HG02885 (cell line): Measurements from ENCODE around the gene TRMT10A.

Experiments
- ATAC-seq: cut with Tn5 transposase; IDR thresholded peaks from one replicate; pipeline ENCODE4 v1.9.1; 2021; ENCODE audit warnings: mild to moderate bottlenecking; ENCODE audit not compliant: unreplicated experiment, poor library complexity

The TRMT10A gene

GRCh38 chr4:99563310-99564186, at the start of gene TRMT10A:
TRMT10A (minus strand) TSS chr4:99564039; CDS start chr4:99559338, 4,701 bp downstream.
- ATAC-seq: peak; percentile 95

GRCh38 chr4:99612704-99613103, 48.9 kb upstream of the TRMT10A start:
- no peak for ATAC-seq

GRCh38 chr4:99612281-99612680, 48.4 kb upstream of the TRMT10A start:
- no peak for ATAC-seq

DNA sequence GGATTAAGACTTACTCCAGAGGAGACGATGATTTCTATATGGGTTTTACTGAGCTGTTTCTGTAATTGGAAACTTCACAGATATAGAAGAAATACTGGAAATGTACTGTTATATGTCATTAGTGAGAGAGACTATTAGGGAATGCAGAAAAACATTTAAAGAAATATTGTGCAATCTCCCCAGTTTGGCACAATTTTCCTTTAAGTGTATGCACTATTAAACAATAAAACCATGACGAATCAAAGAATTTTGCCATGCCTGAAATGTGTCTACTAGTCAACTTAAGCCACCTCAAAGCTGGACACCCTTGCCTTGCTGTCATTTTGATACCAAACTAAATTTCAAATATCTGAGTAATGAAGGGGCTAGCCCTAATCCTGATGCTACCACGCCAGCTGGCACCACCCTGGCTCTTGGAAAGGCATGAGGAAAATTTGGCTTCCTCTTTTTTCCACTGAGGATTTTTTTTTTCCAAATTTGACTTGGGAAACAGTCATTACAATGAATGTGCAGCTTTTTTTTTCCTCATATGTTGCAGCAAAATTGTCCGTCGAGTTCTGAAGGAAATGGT, 46.9 kb upstream of the TRMT10A start:
- no peak for ATAC-seq

- no peak for ATAC-seq
Observed at GRCh38 chr4:99608417-99608816, 44.6 kb upstream of the TRMT10A start.

DNA sequence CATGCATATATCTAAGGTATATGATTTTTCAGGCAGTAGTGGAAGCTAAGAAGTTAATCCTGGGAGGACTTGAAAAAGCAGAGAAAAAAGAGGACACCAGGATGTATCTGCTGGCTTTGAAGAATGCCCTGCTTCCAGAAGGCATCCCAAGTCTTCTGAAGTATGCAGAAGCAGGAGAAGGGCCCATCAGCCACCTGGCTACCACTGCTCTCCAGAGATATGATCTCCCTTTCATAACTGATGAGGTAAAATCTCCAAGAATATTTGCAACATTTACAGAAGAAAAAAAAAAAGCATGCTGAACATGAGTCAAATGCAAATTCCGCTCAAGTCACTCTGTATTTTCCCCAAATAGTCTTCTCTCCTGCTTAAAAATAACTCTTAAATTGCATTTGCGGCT, 42.9 kb upstream of the TRMT10A start:
- no peak for ATAC-seq

GRCh38 chr4:99594818-99595217, 31.0 kb upstream of the TRMT10A start:
- no peak for ATAC-seq

DNA sequence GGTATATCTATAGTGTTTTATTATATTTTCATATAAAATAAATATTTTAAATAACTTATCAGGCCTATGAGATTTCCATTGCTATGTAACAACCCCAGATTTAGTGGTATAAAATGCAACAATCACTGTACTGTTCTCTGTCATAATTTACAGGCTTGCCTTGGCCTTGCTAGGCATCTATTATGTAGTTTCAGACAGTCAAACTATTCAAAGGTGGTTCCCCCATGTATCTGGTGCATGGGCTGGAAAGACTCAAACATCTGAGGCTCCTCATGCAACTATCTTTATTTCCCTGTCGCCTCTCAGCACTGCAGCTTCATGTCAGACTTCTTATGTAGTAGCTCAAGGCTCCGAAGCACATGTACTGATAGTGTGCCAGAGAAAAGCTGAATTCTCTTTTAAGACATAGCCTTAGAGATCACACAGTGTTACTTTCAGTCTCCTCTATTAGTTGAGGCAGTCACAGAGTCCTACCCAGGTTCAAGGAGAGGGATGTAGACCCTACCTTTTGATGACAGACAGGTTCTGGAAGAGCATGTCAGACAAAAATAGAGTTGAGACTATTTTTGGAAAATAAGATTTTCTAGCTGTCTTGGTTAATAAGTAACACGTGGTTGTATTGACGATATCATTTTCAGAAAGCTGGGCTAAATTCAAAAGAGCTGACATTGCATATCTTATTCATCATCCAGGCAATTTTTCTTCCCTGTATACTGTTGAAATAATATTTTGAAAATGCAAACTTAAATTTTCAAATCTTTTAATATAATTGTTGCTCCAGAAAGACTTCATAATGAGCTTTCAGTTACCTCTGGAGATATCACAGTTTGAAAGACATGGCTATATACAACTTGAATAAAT, 30.2 kb upstream of the TRMT10A start:
- no peak for ATAC-seq

DNA sequence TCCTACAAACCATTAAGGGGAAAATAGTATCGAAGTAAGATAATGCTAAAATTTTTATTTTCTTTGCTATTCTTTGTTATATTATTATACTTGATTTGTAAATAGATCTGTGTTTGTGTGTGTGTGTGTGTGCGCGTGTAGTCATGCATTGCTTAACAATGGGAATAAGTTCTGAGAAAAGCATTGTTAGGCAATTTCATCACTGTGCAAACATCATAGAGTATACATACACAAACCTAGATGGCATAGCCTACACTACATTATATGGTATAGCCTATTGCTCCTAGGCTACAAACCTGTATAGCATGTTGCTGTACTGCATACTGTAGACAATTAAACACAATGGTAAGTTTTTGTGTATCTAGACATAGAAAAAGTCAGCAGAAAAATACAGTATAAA, 27.9 kb upstream of the TRMT10A start:
- ATAC-seq: no peak

GRCh38 chr4:99587803-99588202, 24.0 kb upstream of the TRMT10A start:
- ATAC-seq: no peak

GRCh38 chr4:99587309-99587708, 23.5 kb upstream of the TRMT10A start:
- no peak for ATAC-seq

GRCh38 chr4:99586797-99587196, 23.0 kb upstream of the TRMT10A start:
- no peak for ATAC-seq

DNA sequence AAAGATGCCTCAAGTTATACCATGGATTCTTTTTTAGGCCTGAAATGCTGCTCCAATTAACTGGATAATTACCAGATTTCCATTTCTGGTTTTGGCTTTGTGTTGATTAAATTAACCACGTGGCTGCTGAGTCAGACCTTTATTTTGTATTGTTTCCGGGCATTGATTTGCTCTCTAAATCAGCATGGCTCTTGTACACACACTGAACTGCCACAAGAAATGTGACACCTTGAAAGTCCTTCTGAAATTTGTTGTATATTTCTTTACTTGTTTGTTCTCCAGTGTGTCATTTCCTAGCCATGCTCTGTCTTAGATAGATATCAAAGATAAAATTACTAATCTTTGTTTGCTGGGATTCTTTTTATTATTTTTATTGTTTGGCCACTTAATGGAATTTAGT, 22.5 kb upstream of the TRMT10A start:
- no peak for ATAC-seq

DNA sequence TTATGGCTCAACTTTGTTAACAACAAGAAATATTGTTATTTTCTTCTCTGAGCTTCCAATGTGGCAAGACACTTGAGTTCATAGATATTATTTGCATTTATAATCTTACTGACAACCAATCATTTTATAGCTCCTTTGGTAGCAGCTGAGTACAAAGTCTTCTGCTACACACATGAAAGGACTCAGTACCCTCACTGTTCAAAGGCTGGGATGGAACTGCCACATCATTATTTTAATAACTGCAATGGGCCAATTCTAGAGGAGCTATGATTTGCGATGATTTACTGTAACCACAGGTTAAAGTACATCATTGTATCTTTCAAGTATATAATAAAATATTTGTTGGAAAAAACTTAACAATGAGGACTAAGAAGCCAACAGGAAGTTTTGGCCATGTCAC, 21.7 kb upstream of the TRMT10A start:
- no peak for ATAC-seq

DNA sequence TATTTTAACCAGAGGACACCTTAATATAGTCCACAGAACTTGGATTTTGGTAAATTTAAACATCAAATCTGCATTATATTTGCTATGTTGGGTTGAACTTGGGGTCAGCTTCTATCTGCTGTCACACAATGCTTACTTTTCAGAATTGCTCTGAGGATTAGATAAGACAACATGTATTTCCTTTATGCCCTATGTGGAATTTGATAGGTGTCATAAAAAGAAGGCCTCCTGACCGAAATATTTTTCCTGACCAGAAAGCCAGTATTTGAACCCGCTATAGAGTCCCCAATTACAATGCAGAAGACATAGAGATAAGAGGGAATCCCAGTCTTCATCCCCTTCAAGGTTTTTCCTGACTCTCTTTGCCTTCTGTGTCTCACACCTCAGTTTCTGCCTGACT, 14.9 kb upstream of the TRMT10A start:
- ATAC-seq: no peak

GRCh38 chr4:99574530-99575324, 10.9 kb upstream of the TRMT10A start, which contains the start of gene MTTP:
MTTP (plus strand) TSS chr4:99574824; CDS start chr4:99574910, 86 bp downstream.
- peak; percentile 81 for ATAC-seq

DNA sequence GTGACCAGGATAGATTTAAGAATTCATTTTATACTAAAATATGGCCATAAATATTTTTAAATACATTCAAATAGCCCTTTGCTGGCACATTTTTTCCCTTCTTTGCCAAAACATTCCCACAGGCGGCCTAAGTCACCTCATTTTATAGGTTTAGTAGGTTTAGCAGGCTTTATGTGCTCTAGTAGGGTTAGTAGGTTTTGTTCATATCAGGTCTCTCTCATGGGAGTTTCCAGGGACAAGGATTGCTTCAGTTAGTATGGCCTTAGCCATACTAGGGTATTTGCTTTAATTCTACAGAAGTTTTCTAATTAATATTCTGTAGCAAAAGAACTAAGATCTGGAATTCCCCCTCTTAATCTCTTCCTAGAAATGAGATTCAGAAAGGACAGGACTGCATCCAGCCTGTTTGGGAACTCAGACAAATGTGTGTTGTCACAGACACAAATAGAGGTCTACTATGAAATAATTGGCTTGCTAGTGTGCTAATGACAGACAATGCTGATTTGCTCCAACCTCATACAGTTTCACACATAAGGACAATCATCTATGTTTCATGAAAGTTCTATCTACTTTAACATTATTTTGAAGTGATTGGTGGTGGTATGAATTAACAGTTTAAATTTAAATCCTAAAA, 10.0 kb upstream of the TRMT10A start:
- no peak for ATAC-seq

DNA sequence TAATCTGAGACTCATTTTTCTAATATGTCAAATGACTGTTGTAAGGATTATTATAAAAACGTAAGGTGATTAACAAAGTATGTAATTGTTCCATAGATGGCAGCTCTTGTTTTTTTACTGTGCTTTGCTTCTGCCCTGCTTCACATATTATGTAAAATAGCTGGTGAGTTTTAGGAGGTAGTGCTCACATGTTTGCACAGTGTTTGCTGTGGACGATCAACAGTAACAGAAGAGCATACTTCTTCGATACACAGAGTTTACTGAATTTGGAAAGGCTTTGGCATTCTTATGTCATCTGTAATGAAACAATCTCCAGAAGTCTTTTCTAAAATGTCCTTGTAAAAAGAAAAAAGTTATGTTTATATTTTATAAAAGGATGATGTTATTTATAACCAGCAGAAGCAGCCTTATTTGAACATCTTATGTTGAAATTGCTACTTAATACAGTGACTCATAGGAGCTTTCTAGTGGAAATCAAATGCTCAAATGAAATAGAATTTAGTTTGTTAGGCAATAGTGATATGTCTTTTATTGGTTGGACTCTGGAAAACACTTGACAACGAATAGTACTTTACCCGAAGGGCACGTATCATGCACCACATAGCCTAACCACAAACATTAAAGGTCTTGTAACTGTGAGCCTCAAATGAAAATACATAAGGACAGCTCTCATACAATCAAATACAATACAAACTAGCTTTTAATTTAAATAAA, 8.8 kb upstream of the TRMT10A start:
- no peak for ATAC-seq

GRCh38 chr4:99571883-99572282, 8.0 kb upstream of the TRMT10A start:
- no peak for ATAC-seq
